HG02884 (cell line): ENCODE measurements around the gene MIA2.
"Not testable (repeated sequence)": the region's sequence is repeated elsewhere in the genome, so short reads cannot be mapped to it uniquely, and the experiment has no call there.

Experiments used
- ATAC-seq: cut with Tn5 transposase; IDR thresholded peaks from one replicate; pipeline ENCODE4 v1.9.1; 2021; ENCODE audit warnings: mild to moderate bottlenecking, moderate library complexity; ENCODE audit not compliant: unreplicated experiment

Gene MIA2

GRCh38 chr14:39324097-39324496 lies 90.4 kb downstream of the MIA2 start:
- no peak for ATAC-seq

GRCh38 chr14:39339003-39339402 lies 105.3 kb downstream of the MIA2 start:
- ATAC-seq = no peak

DNA sequence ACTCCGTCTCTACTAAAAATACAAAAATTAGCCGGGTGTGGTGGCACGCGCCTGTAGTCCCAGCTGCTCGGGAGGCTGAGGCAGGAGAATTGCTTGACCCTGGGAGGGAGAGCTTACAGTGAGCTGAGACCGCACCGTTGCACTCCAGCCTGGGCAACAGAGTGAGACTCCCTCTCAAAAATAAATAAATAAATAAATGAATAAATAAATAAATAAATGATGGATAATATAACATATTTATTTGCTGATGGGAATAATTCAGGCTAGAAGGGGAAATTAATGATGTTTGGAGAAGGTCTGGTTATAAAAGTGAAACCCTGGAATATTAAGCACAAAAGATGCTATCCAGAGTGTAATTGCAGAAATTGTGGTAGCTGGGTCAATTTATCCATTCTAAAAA lies 107.4 kb downstream of the MIA2 start:
- ATAC-seq = not testable (repeated sequence)

GRCh38 chr14:39342768-39343167 lies 109.1 kb downstream of the MIA2 start:
- ATAC-seq = no peak

DNA sequence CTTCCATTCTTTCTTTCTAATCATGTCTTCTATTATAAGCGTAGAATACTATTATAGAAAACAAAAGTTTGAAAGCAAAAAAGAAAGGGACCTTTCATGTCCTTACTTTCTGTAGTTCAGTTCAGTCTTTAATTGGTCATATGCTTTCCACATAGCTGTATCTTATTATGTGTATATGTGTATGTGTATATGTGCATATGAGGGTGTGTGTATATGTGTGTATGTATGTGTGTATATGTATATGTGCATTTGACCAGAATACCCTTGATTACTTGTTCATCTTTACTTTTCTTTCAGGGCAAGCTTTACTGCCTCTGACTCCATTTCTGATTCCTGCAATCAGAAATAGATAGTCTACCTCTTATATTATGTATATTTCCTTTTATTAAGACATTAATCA lies 109.9 kb downstream of the MIA2 start:
- no peak for ATAC-seq

- no peak for ATAC-seq
Observed at GRCh38 chr14:39350866-39351265, 117.2 kb downstream of the MIA2 start.

DNA sequence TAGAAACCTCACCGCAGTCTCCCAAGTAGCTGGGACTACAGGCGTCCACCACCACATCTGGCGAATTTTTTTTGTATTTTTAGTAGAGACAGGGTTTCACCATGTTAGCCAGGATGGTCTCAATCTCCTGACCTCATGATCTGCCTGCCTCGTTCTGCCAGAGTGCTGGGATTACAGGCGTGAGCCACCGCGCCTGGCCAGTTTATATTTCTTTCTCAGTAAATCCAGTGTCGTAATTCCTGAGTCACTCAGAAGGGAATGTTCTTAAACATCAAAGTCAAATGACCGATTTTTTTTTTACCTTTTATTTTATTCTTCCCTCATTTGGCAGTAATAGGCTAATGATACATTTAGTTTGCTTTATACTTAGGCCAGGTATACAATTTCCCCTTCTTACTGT lies 118.0 kb downstream of the MIA2 start:
- ATAC-seq = no peak

DNA sequence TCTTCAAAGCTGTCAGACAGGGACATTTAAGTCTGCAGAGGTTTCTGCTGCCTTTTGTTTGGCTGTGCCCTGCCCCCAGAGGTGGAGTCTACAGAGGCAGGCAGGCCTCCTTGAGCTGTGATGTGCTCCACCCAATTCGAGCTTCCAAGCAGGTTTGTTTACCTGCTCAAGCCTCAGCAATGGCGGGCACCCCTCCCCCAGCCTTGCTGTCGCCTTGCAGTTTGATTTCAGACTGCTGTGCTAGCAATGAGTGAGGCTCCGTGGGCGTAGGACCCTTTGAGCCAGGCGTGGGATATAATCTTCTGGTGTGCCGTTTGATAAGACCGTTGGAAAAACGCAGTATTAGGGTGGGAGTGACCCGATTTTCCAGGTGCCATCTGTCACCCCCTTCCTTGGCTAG lies 125.4 kb downstream of the MIA2 start:
- ATAC-seq = not testable (repeated sequence)

GRCh38 chr14:39360316-39360715 lies 126.6 kb downstream of the MIA2 start:
- ATAC-seq = no peak

DNA sequence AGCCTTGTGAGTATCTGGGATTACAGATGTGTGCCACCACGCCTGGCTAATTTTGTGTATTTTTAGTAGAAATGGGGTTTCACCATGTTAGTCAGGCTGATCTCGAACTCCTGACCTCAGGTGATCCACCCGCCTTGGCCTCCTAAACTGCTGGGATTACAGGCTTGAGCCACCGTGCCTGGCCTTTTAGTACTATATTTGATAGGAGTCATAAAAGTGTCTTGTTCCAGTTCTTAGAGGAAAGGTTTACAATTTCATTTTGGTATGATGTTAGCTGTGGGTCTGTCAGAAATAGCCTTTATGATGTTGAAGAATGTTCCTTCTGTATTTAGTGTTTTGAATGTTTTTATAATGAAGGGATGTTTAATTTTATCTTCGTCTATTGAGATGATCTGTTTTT lies 127.8 kb downstream of the MIA2 start:
- ATAC-seq = not testable (repeated sequence)

- no peak for ATAC-seq
Observed at GRCh38 chr14:39364509-39364908, 130.8 kb downstream of the MIA2 start.

DNA sequence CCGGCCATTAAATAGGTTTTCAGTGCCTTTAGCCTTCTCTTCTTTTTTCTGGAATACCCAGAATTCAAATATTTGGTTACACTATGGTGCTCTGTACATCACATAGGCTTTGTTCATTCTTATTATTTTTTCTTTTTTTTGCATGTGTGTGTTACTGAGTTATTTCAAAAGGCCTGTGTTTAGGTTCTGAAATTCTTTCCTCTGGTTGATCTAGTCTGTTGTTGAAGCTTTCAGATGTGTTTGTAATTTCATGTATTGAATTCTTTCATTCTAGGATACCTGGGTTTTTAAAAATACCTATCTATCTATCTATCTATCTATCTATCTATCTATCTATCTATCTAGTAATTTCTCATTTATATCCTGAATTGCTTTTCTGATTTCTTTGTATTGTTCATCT lies 131.6 kb downstream of the MIA2 start:
- ATAC-seq = no peak

DNA sequence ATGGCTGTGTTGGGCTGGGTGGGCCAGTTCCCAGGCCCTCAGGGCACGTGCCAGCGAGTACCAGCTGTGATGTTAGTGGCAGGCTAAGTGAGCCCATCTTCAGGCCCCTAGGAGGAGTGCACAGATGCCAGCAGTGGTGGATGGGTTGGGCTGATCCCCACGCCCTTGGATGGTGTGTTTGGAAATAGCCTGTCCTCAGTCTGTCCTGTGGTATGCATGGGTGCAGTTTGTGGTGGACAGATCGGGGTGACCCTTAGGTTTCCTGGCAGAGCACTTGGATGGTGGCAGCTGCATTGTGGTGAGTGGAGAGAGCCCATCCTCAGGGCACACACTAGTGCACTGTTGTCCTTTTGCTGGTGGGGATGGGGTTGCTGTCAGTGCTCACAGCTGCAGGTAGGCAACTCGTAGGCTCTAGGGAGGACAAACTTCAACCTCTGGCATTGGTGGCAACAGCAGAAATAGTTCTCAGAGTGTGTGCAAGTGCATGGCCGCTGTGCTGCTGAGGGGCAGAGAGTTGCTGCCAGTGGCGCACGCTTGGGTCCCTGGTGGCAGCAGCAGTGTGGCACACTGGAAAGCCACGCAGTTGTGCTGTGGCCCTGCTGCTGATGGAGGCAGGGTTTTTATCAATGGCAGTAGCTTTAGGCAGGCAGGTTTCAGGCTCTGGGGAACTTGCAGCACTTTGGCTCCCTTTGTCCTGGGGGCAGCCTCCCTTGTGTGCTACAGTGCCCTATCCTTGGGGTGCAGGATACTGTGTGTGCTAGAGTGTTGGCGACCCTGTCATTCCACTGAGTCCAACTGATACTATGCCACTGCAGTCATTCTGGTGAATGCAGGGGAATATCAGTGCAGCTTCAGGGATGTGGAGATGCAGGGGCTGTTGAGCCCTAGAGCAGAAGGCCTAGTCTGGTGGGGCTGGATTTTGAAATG lies 133.0 kb downstream of the MIA2 start:
- no peak for ATAC-seq

DNA sequence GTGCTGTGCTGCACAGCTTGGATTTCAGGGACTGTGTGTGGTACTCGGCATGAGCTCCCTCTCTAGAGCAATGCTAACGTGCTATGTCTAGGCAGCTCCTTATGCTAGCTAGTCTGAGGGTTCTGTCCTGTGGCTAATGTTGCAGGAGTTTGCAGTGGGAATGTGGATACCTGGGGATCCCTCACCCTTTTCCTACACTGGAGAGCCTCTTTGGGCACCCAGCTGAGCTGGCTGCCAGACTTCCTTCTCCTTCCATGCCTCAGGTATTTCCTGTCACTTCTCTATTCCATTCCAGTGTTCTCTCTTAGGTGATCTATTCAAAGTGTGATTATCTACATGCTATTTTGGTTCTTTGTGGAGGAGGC lies 133.7 kb downstream of the MIA2 start:
- ATAC-seq = no peak

DNA sequence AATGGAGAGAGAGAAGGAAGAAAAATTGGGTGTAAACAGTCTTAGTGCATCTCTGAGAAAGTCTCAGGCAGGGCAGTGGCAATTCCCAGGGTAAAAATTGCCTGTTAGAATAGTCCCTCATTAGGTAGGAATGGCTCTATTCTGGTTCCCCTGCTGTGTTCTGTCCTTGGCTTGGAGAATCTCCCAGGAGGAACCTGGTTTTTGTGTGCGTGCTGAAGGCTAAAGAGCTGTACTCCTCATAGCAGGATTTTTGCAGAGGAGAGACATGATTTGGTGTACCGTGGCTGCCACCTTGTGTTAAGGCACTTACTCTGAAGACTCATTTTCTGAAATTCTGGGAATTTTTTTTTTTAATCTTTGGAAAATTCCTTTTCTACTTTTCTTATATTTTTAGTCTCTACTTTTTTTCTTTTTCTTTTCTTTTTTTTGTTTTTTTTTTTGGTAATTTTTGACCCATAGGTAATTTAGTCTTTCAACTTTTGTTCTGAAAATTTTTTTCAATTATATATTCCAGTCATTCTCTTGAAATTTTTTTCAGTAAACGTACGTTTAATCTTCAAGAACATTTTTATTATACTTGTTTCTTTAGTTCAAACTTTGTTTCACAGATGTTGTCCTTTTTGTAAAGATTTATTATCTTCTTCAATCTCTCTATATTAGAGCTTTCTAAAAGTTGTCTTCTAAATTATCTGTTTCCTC lies 134.7 kb downstream of the MIA2 start:
- ATAC-seq = no peak

GRCh38 chr14:39369029-39369428 lies 135.3 kb downstream of the MIA2 start:
- ATAC-seq = no peak

- no peak for ATAC-seq
Observed at GRCh38 chr14:39370415-39370814, 136.7 kb downstream of the MIA2 start.

DNA sequence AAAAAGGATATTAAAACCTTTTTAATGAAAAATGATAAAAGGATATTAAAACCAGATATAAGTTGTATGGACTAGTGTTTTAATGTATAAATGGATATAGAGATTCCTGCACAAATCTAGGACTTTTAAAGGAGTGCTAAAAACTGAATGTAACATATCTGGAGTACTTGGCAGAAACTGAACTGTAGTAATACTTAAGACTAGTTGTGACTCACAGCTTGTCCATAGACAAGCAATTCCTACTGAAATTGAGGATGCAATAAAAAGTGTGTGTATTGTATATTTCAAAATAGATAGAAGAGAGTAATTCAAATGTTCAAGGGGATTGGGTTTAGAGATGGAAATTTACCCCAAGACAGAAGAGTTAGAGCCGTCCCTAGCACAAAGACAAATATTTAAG lies 138.9 kb downstream of the MIA2 start:
- no peak for ATAC-seq

GRCh38 chr14:39374851-39375250 lies 141.1 kb downstream of the MIA2 start:
- no peak for ATAC-seq

GRCh38 chr14:39376667-39377403 lies 143.1 kb downstream of the MIA2 start:
- no peak for ATAC-seq

- no peak for ATAC-seq
Observed at GRCh38 chr14:39381366-39381765, 147.7 kb downstream of the MIA2 start.

GRCh38 chr14:39382463-39382862 lies 148.7 kb downstream of the MIA2 start:
- no peak for ATAC-seq
